Islet precursor cell (in vitro differentiated cells): ENCODE results near the gene APEX1.
"Not testable (repeated sequence)": the region's sequence is repeated elsewhere in the genome, so short reads cannot be mapped to it uniquely, and the experiment has no call there.

Experiments used
- DNase-seq: peaks from one replicate; pipeline ENCODE4 v3.0.0-alpha.2; 2018

Gene APEX1

GRCh38 chr14:20477211-20477876 lies 22.3 kb downstream of the APEX1 start:
- DNase-seq, result peak; percentile 84

GRCh38 chr14:20478894-20479293 lies 23.9 kb downstream of the APEX1 start:
- DNase-seq, result no peak

- no peak for DNase-seq
Measured at GRCh38 chr14:20482382-20482781, 27.4 kb downstream of the APEX1 start.

- DNase-seq, result no peak
Measured at GRCh38 chr14:20485900-20486299, 30.9 kb downstream of the APEX1 start.

GRCh38 chr14:20486684-20487395 lies 31.8 kb downstream of the APEX1 start:
- no peak for DNase-seq

GRCh38 chr14:20487396-20487725 lies 32.3 kb downstream of the APEX1 start:
- no peak for DNase-seq

GRCh38 chr14:20489093-20489994 lies 34.3 kb downstream of the APEX1 start:
- no peak for DNase-seq

- no peak for DNase-seq
Measured at GRCh38 chr14:20490563-20490962, 35.5 kb downstream of the APEX1 start.

GRCh38 chr14:20492486-20492885 lies 37.5 kb downstream of the APEX1 start:
- no peak for DNase-seq

- DNase-seq, result no peak
Measured at GRCh38 chr14:20493634-20494033, 38.6 kb downstream of the APEX1 start.

- no peak for DNase-seq
Measured at GRCh38 chr14:20494935-20495766, 40.1 kb downstream of the APEX1 start.

GRCh38 chr14:20498622-20499021 lies 43.6 kb downstream of the APEX1 start:
- DNase-seq, result no peak

- DNase-seq, result no peak
Measured at GRCh38 chr14:20499108-20499507, 44.1 kb downstream of the APEX1 start.

- DNase-seq, result no peak
Measured at GRCh38 chr14:20499881-20500280, 44.9 kb downstream of the APEX1 start.

- DNase-seq, result no peak
Measured at GRCh38 chr14:20501346-20501745, 46.3 kb downstream of the APEX1 start.

GRCh38 chr14:20503898-20504297 lies 48.9 kb downstream of the APEX1 start:
- DNase-seq, result no peak

GRCh38 chr14:20506276-20506675 lies 51.2 kb downstream of the APEX1 start:
- DNase-seq, result not testable (repeated sequence)

GRCh38 chr14:20506752-20507151 lies 51.7 kb downstream of the APEX1 start:
- not testable (repeated sequence) for DNase-seq
